Measurements from ENCODE around the gene MYLIP.

The MYLIP gene

GRCh38 chr6:16196984-16197546 lies 68.2 kb downstream of the MYLIP start:
- H3K27ac ChIP-seq (ENCODE audit: low read depth in 2 of 2, low read length in 2 of 2): no peak overlapping the region

More at GRCh38 chr6:16196984-16197546, 68.2 kb downstream of the MYLIP start:
- Histone ChIP-seq H3K9me3 (ENCODE audit: control insufficient read depth in 2 of 2, low read length in 2 of 2) (no peaks in the 10 kb centered on the region), H3K9ac (ENCODE audit: low read depth in 1 of 2, low read length in 2 of 2) (no peak overlapping the region), H3K4me1 (ENCODE audit: control insufficient read depth in 2 of 2, insufficient read depth in 2 of 2, low read length in 2 of 2) (peaks cover 8 to 12% of the 10 kb centered on the region in 2 donors), H3K27me3 (ENCODE audit: control insufficient read depth in 2 of 2, insufficient read depth in 2 of 2, low read length in 2 of 2) (no peaks in the 10 kb centered on the region), H3K4me3 (ENCODE audit: low read length in 2 of 2) (no peak overlapping the region), H3K36me3 (ENCODE audit: control insufficient read depth in 2 of 2, insufficient read depth in 2 of 2, low read length in 2 of 2) (no peaks in the 10 kb centered on the region)

All from mucosa of rectum (tissue), 2 donors.